ENCODE data around the gene HJV.

Gene HJV

DNA sequence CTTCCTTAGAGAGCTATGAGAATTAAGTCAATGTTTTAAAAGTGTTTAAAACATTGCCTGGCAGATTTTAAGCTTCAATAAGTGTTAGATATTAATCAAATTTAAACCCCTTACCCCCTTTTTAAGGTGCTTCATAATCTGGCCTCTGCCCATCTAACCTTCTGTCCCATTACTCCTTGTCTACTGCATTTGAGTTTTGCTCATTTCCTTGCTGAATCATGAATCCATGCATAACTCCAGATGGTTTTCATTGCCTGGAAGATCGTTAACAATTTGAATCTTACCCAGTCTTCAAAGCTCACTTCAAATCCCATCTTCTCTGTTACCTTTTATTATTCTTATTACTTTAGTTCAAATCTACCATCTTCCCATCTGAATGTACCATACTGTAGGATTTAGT, 4.6 kb downstream of the HJV start:
- Histone ChIP-seq H2AFZ (ENCODE audit: low read length) (no peak overlapping the region), H3K9ac (ENCODE audit: low read depth, low read length, poor library complexity, severe bottlenecking) (no peak overlapping the region), H3K4me2 (ENCODE audit: low read depth, low read length, poor library complexity, severe bottlenecking) (no peak overlapping the region), H3K9me2 (replicated peaks; ENCODE audit: low read depth, low read length) (no peaks in the 10 kb centered on the region), H3K27me3 (ENCODE audit: insufficient read depth, low read length, poor library complexity, severe bottlenecking) (no peaks in the 10 kb centered on the region), H3K9me3 (ENCODE audit: insufficient read depth, low read depth, low read length) (no peaks in the 10 kb centered on the region), H3K4me1 (ENCODE audit: insufficient read depth, low read length, poor library complexity, severe bottlenecking) (no peaks in the 10 kb centered on the region), H3F3A (ENCODE audit: low read depth) (no peaks in the 10 kb centered on the region), H3K4me3 (ENCODE audit: low read length, poor library complexity, severe bottlenecking) (no peak overlapping the region), H4K20me1 (ENCODE audit: insufficient read depth, low read length, poor library complexity, severe bottlenecking) (no peaks in the 10 kb centered on the region), H3K79me2 (ENCODE audit: insufficient read depth, low read length) (no peaks in the 10 kb centered on the region), H3K36me3 (ENCODE audit: insufficient read depth, low read length) (no peaks in the 10 kb centered on the region)
- TF ChIP-seq, protein P1, sequence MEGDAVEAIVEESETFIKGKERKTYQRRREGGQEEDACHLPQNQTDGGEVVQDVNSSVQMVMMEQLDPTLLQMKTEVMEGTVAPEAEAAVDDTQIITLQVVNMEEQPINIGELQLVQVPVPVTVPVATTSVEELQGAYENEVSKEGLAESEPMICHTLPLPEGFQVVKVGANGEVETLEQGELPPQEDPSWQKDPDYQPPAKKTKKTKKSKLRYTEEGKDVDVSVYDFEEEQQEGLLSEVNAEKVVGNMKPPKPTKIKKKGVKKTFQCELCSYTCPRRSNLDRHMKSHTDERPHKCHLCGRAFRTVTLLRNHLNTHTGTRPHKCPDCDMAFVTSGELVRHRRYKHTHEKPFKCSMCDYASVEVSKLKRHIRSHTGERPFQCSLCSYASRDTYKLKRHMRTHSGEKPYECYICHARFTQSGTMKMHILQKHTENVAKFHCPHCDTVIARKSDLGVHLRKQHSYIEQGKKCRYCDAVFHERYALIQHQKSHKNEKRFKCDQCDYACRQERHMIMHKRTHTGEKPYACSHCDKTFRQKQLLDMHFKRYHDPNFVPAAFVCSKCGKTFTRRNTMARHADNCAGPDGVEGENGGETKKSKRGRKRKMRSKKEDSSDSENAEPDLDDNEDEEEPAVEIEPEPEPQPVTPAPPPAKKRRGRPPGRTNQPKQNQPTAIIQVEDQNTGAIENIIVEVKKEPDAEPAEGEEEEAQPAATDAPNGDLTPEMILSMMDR (conservative IDR thresholded peaks at IDR 0.05; ENCODE audit: low read length) = no peak
- no peak for TF ChIP-seq EZH2phosphoT487 (IDR thresholded peaks at IDR 0.05; ENCODE audit: borderline replicate concordance)

DNA sequence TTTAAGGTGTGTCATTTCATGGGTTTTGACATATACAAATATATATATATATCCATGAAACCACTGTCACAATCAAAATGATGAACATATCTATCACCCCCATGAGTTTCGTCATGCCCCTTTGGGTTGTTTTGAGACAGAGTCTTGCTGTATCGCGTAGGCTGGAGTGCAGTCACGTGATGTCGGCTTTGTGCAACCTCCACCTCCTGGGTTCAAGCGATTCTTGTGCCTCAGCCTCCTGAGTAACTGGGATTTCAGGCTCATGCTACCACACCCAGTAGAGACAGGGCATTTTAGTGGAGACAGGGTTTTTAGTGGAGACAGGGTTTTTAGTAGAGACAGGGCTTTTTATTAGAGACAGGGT, 8.0 kb downstream of the HJV start:
- TF ChIP-seq, protein P1 (conservative IDR thresholded peaks at IDR 0.05; ENCODE audit: low read length) = no peak
- TF ChIP-seq EZH2phosphoT487 (IDR thresholded peaks at IDR 0.05; ENCODE audit: borderline replicate concordance) = no peak
- Histone ChIP-seq H4K20me1 (ENCODE audit: insufficient read depth, low read length, poor library complexity, severe bottlenecking) (no peaks in the 10 kb centered on the region), H3K4me2 (ENCODE audit: low read depth, low read length, poor library complexity, severe bottlenecking) (no peak overlapping the region)

DNA sequence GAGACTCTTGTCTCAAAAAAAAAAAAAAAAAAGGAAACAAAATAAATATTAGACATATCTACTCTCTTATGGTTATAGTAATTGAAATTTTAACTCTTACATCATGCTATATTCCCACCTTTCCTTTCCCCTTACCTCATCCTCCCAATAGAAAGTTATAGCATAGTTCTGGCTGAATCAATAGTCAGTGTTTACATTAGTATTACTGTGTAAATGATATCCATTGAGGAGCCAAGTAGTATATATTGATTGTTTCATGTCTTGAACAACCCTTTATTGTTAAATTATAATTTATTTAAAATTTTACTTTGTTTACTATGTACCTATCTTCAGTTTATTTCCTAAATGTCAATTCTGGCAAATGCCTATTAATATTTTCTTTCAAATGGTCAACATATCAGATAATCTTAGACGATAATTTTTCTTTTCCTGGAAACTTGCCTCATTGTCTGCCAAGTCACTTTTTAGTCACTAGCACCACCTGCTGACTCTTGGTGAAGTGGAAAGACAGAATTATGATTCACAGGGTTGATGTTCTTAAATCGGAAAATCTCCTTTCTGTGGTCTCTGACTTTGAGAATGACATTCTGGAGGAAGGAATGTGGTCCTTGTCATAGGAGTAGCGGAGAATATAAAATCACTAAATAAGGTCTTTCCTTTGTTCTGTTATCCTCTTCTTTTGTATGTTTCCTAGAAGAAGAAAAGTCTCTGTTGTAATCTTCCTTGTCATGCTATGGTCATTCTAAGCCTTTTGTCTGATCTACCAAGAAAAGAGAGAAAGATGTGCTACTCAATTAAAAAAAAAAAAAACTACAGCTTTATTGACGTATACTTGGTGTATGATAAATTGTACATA, 8.6 kb downstream of the HJV start:
- H3K4me2 ChIP-seq (ENCODE audit: low read depth, low read length, poor library complexity, severe bottlenecking) = no peak overlapping the region
- H3K79me2 ChIP-seq (ENCODE audit: insufficient read depth, low read length) = no peaks in the 10 kb centered on the region
- no peak overlapping the region for H3K4me3 ChIP-seq (ENCODE audit: low read length, poor library complexity, severe bottlenecking)
- H3F3A ChIP-seq (ENCODE audit: low read depth) = no peaks in the 10 kb centered on the region
- no peaks in the 10 kb centered on the region for H3K27me3 ChIP-seq (ENCODE audit: insufficient read depth, low read length, poor library complexity, severe bottlenecking)
- no peaks in the 10 kb centered on the region for H4K20me1 ChIP-seq (ENCODE audit: insufficient read depth, low read length, poor library complexity, severe bottlenecking)
- no peaks in the 10 kb centered on the region for H3K36me3 ChIP-seq (ENCODE audit: insufficient read depth, low read length)
- H3K9me3 ChIP-seq (ENCODE audit: insufficient read depth, low read depth, low read length) = no peaks in the 10 kb centered on the region
- no peaks in the 10 kb centered on the region for H3K4me1 ChIP-seq (ENCODE audit: insufficient read depth, low read length, poor library complexity, severe bottlenecking)
- 0 out of 2 replicates have a peak overlapping the region, but pooled peaks have one; percentile 45 for H2AFZ ChIP-seq (ENCODE audit: low read length)
- TF ChIP-seq EZH2phosphoT487 (IDR thresholded peaks at IDR 0.05; ENCODE audit: borderline replicate concordance) = no peak
- TF ChIP-seq, protein P1 (conservative IDR thresholded peaks at IDR 0.05; ENCODE audit: low read length) = peak; percentile 92
- H3K9me2 ChIP-seq (replicated peaks; ENCODE audit: low read depth, low read length) = no peaks in the 10 kb centered on the region
- no peak overlapping the region for H3K9ac ChIP-seq (ENCODE audit: low read depth, low read length, poor library complexity, severe bottlenecking)

More for the DNA sequence above, 8.0 kb downstream of the HJV start:
- no peak overlapping the region for H2AFZ ChIP-seq (ENCODE audit: low read length)
- H3K4me3 ChIP-seq (ENCODE audit: low read length, poor library complexity, severe bottlenecking) = no peak overlapping the region
- H3K4me1 ChIP-seq (ENCODE audit: insufficient read depth, low read length, poor library complexity, severe bottlenecking) = no peaks in the 10 kb centered on the region
- H3K9me3 ChIP-seq (ENCODE audit: insufficient read depth, low read depth, low read length) = no peaks in the 10 kb centered on the region
- no peaks in the 10 kb centered on the region for H3K36me3 ChIP-seq (ENCODE audit: insufficient read depth, low read length)
- H3K79me2 ChIP-seq (ENCODE audit: insufficient read depth, low read length) = no peaks in the 10 kb centered on the region
- no peaks in the 10 kb centered on the region for H3F3A ChIP-seq (ENCODE audit: low read depth)
- no peak overlapping the region for H3K9ac ChIP-seq (ENCODE audit: low read depth, low read length, poor library complexity, severe bottlenecking)
- no peaks in the 10 kb centered on the region for H3K27me3 ChIP-seq (ENCODE audit: insufficient read depth, low read length, poor library complexity, severe bottlenecking)
- no peaks in the 10 kb centered on the region for H3K9me2 ChIP-seq (replicated peaks; ENCODE audit: low read depth, low read length)
